Activated CD4-positive, alpha-beta memory T cell treated with anti-CD3 and anti-CD28 coated beads, Interleukin-2, amount 10 ng/mL, durations not matched to agents 7 days and 5 days (primary cell): ENCODE results near the gene NEO1. TPM values are rescaled to one million over a fixed set of nuclear protein-coding genes. Genes with fewer than 3 reads are reported as not detected.
A peak's percentile ranks its signal among the peaks of the same experiment; 100 is the strongest.

Experiments used
- CTCF ChIA-PET: fragments of 350-600 bp; sonication (Branson Sonifier 250); formaldehyde crosslinking; loops from one replicate; lab custom pipeline; 2021; ENCODE audit warnings: antibody characterized with exemption, inconsistent platforms; lab: Charles Lee
- POLR2A ChIA-PET: fragments of 350-600 bp; sonication (Branson Sonifier 250); formaldehyde crosslinking; loops from one replicate; lab custom pipeline; 2021; ENCODE audit warnings: antibody characterized with exemption; lab: Charles Lee
- DNase-seq: peaks from one replicate; pipeline ENCODE4 v3.0.0-alpha.2; 2020
- H3K27ac Mint-ChIP-seq: one replicate; pipeline ENCODE4 v1.8.0; 2021; ENCODE audit warnings: mild to moderate bottlenecking, mixed read lengths
- H3K27me3 Mint-ChIP-seq: one replicate; pipeline ENCODE4 v1.8.0; 2021; ENCODE audit warnings: mixed read lengths
- H3K36me3 Mint-ChIP-seq: one replicate; pipeline ENCODE4 v1.8.0; 2021; ENCODE audit warnings: low read depth, mixed read lengths
- H3K4me1 Mint-ChIP-seq: one replicate; pipeline ENCODE4 v1.8.0; 2021; ENCODE audit warnings: mixed read lengths
- H3K4me3 Mint-ChIP-seq: one replicate; pipeline ENCODE4 v1.8.0; 2021; ENCODE audit warnings: mild to moderate bottlenecking, mixed read lengths
- H3K9me3 Mint-ChIP-seq: one replicate; pipeline ENCODE4 v1.8.0; 2021; ENCODE audit warnings: mixed read lengths
- total RNA-seq, 2 experiments: library from RNA; stranded (reverse); gene quantifications; one replicate each; pipeline ENCODE4 v1.2.3, GENCODE V29; 2021

NEO1 gene, protein sequence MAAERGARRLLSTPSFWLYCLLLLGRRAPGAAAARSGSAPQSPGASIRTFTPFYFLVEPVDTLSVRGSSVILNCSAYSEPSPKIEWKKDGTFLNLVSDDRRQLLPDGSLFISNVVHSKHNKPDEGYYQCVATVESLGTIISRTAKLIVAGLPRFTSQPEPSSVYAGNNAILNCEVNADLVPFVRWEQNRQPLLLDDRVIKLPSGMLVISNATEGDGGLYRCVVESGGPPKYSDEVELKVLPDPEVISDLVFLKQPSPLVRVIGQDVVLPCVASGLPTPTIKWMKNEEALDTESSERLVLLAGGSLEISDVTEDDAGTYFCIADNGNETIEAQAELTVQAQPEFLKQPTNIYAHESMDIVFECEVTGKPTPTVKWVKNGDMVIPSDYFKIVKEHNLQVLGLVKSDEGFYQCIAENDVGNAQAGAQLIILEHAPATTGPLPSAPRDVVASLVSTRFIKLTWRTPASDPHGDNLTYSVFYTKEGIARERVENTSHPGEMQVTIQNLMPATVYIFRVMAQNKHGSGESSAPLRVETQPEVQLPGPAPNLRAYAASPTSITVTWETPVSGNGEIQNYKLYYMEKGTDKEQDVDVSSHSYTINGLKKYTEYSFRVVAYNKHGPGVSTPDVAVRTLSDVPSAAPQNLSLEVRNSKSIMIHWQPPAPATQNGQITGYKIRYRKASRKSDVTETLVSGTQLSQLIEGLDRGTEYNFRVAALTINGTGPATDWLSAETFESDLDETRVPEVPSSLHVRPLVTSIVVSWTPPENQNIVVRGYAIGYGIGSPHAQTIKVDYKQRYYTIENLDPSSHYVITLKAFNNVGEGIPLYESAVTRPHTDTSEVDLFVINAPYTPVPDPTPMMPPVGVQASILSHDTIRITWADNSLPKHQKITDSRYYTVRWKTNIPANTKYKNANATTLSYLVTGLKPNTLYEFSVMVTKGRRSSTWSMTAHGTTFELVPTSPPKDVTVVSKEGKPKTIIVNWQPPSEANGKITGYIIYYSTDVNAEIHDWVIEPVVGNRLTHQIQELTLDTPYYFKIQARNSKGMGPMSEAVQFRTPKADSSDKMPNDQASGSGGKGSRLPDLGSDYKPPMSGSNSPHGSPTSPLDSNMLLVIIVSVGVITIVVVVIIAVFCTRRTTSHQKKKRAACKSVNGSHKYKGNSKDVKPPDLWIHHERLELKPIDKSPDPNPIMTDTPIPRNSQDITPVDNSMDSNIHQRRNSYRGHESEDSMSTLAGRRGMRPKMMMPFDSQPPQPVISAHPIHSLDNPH (N-terminal part only)
- total RNA-seq: 1 to 10 TPM; 7.6 to 8.3 TPM

DNA sequence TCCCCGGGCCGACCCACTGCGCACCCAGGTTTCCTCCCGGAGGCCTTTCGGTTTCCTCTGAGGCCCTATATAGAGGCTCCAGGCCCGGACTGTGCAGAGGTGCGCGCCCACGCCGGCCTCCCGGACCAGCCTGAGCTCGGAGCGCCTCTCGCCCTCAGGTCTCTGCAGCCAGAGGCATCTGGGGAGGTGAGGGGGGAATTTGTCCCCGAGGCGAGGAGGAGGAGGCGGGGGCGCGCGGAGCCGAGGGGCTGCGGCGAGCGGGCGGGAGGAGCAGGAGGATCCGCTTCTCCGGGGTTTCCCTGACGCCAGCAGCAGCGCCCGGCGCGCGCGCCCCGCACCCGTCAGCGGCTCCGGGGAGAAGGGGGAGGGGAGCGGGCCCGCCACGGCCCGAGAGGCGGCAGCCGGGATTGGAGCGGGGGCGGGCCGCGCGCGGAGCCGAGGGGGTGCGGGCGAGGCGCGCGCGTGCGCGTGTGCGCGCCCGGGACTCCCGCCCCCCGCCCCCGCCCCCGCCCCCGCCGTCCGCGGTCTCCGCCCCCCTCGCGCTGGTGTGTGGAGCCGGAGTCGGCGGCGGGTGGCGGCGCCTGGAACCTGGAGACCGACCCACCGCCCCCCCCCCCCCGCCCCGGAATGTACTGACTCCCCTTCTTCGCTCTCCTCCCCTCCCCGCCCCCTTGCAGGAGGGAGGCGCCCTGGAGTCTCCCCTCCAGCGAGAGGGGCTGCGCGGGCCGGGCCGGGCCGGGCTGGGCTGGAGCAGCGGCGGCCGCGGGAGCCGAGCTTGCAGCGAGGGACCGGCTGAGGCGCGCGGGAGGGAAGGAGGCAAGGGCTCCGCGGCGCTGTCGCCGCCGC lies at the start of gene NEO1:
TSS of gene NEO1 (plus strand) at position 657 of the 846 bp plus-strand sequence. CDS start 213 bp downstream, outside the sequence.
- Mint-ChIP-seq H3K9me3 (no peaks in the 10 kb centered on the region), H3K4me3 (peak within 1 kb of the TSS; percentile 75), H3K4me1 (peaks cover 11% of the 10 kb centered on the region), H3K27me3 (peaks cover 32% of the 10 kb centered on the region), H3K27ac (no peak within 1 kb of the TSS), H3K36me3 (no peaks in the 10 kb centered on the region)
- peak; percentile 76 for DNase-seq
- POLR2A ChIA-PET: interaction anchor here (1.0 kb wide), 1 partner anchor 258 kb away, joined by 3 read pairs; no protein-coding TSS in a partner anchor
- CTCF ChIA-PET: interaction anchor here (0.9 to 1.7 kb wide), 3 partner anchors 8 to 272 kb away, joined by 3 read pairs; no protein-coding TSS in a partner anchor

DNA sequence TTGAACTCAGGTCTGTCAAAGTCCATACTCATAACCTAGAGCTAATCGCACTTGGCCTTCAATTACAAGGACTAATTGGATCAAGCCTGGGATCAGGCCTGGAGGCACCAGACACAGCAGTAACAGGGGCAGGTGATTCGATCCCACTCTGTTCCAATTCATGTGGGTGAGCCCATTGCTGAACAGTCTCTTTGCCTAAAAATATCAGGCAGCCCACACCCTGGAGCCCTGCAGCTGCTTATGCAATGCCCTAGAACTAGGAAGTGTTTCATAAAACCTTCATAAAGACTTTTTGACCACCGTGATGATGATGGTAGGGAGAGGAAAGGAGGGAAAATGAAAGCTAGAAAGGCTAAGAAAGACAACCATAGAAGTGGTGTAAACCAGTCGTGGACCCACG lies 47.8 kb upstream of the NEO1 start:
- no peak overlapping the region for H3K4me3 Mint-ChIP-seq
- POLR2A ChIA-PET: no interaction called here
- H3K27ac Mint-ChIP-seq: no peak overlapping the region
- H3K27me3 Mint-ChIP-seq: peaks cover 47% of the 10 kb centered on the region
- DNase-seq: no peak
- CTCF ChIA-PET: no interaction called here
- H3K36me3 Mint-ChIP-seq: no peaks in the 10 kb centered on the region
- H3K9me3 Mint-ChIP-seq: no peaks in the 10 kb centered on the region
- H3K4me1 Mint-ChIP-seq: peaks cover 2% of the 10 kb centered on the region

DNA sequence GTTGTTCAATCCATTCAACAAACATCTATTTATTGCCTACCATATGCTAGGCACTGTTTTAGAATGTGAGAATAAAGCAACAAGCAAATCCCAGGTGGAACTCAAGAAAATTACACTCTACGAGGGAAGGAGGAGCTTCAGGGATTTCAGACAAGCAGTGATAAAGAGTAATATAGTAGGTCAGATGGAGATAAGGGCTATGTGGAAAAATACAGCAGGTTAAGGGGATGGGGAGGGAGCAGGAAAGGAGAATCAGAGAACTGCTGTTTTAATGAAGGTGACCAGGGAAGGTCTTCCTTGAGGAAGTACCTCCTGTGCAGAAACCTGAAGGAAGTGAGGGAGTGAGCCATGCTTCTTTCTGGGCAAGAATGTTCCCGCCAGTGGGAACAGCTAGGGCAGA lies 47.2 kb upstream of the NEO1 start:
- peaks cover 48% of the 10 kb centered on the region for H3K27me3 Mint-ChIP-seq
- no peaks in the 10 kb centered on the region for H3K36me3 Mint-ChIP-seq
- no peak overlapping the region for H3K27ac Mint-ChIP-seq
- ChIA-PET POLR2A (no interaction called here), CTCF (no interaction called here)
- DNase-seq: no peak
- peaks cover 2% of the 10 kb centered on the region for H3K4me1 Mint-ChIP-seq
- H3K9me3 Mint-ChIP-seq: no peaks in the 10 kb centered on the region
- H3K4me3 Mint-ChIP-seq: no peak overlapping the region

DNA sequence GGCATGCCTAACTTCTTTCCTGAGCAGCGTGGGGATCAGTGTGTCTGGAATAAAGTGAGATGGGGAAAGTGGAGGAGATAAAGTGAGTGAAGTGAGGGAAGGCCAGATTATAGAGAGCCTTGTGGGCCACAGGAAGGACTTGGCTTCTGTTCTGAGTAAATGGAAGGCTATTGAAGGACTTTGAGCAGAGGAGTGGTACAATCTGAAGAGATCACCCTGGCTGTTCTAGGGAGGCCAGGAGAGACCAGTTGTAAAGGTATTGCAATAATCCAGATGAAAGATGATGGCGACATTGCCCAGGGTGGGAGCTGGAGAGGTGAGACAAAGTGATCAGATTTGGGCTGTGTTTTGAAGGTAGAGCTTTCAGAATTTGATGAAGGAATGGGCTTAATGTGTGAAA lies 46.8 kb upstream of the NEO1 start:
- H3K9me3 Mint-ChIP-seq: no peaks in the 10 kb centered on the region
- CTCF ChIA-PET: no interaction called here
- POLR2A ChIA-PET: no interaction called here
- H3K4me1 Mint-ChIP-seq: peaks cover 2% of the 10 kb centered on the region
- DNase-seq: no peak
- H3K4me3 Mint-ChIP-seq: no peak overlapping the region
- H3K36me3 Mint-ChIP-seq: no peaks in the 10 kb centered on the region
- H3K27ac Mint-ChIP-seq: no peak overlapping the region
- H3K27me3 Mint-ChIP-seq: peaks cover 47% of the 10 kb centered on the region

DNA sequence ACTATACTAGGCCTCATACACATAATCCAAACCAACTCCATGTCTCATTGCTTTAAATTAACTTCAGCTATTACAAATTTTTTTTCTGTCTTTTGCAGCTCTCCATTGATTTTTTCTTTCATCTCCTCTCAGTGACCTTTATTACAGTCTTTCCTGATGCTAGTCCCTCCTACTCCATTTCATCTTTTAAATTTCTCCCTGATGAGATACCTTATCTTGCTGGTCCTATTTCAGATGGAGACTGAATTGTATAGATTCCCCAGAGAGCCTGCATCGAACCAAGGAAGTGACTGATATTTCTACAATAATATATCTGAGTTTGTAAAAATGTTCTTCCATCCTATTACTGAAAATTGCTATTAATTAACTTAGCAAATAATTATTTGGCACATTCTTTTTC lies 45.7 kb upstream of the NEO1 start:
- ChIA-PET POLR2A (no interaction called here), CTCF (interaction anchor here (0.5 kb wide), 1 partner anchor 197 kb away, joined by 4 read pairs; no protein-coding TSS in a partner anchor)
- Mint-ChIP-seq H3K36me3 (no peaks in the 10 kb centered on the region), H3K9me3 (no peaks in the 10 kb centered on the region), H3K27ac (no peak overlapping the region), H3K4me1 (peaks cover 2% of the 10 kb centered on the region), H3K27me3 (peaks cover 49% of the 10 kb centered on the region), H3K4me3 (no peak overlapping the region)
- DNase-seq: no peak

DNA sequence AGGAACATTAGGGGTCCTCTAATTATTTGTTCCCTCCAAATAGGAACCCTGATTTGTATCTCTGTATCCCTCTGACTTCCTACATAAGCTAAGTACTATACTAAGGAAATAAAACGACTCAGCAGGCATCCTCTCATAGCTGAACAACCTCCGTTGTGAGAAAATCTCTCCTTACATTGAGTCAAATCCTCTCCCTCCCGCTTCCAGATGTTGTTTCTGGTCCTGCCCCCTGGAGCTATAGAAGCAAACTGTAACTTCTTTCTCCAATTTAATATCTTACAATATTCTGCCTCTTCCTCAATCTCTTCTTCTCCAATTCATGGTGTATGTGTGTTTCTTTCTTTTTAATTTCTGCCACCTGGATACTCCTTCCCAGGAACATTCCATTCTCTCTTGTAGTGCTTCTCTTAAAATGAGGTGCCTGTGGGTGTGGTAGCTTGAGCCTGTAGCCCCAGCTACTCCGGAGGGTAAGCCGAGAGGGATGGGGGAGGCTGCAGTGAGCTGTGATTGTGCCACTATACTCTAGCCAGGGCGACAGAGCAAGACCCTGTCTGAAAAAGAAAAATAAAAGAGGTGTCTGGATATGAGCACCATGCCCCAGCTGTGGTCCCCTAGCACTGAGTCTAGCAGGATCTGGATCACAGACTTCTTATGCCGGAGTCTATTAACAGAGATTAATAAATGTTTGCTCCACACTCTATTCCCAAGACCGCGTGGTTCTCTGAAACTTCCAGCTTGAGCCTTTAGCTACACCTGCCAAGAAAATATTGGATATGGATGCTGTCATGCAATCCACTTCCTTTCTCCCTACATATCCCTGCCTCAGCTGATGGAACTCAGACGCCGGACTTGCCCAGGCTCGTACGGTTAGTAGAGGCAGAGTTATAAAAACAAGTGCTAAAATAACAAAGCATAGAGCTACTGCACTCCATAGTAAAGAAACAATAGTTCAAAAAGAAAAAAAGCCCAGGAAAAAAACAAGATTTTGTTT lies 42.9 kb upstream of the NEO1 start:
- H3K27me3 Mint-ChIP-seq: peaks cover 48% of the 10 kb centered on the region
- ChIA-PET CTCF (no interaction called here), POLR2A (no interaction called here)
- H3K36me3 Mint-ChIP-seq: no peaks in the 10 kb centered on the region
- H3K27ac Mint-ChIP-seq: no peak overlapping the region
- H3K9me3 Mint-ChIP-seq: no peaks in the 10 kb centered on the region
- H3K4me3 Mint-ChIP-seq: no peak overlapping the region
- no peak for DNase-seq
- H3K4me1 Mint-ChIP-seq: no peaks in the 10 kb centered on the region

DNA sequence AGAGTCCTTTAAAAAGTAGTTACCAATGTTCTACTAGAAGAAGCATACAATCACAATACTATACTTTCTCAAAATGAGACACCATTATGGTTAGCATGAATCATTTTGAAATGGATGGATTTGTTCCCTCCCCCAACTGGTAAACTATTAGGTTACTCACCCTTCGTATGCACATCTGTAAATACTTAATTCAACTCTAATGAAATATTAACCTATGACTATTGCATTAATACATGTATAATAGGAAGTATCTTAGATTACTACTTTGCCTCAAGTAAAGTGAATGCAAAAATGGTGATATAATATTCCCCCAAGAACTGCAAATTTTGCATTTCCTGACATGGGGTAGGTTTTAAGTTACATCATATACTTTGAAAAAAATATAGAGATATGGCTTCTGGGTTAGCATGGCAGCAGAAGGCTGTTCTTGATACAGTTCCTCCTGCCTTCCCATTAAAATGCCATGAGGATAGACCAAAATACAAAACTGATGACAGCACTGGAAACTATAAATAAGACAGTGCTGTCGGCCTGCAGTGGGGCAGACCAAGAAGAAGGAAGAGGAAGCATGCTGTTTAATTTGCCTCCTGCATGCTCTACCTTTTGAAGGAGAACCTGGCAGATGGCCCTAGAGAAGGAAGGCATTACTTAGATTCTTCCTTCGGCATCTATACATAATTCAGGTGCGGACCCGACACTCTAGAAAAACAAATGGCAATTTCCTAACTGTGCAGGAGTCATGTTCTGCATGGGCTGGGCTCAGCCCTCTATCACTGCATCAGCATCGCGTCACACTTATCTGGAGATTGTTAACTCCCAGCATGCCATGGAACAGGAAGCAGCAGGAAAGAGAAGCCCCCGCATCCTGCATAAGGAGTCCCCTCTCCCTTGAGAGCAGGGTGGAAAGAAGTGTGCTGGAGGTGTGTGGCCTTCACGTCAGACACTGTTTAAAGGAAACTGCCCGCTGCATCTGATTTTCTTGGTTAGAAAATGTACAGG lies 41.8 kb upstream of the NEO1 start:
- no peak for DNase-seq
- H3K9me3 Mint-ChIP-seq: no peaks in the 10 kb centered on the region
- no peaks in the 10 kb centered on the region for H3K4me1 Mint-ChIP-seq
- no peak overlapping the region for H3K27ac Mint-ChIP-seq
- ChIA-PET CTCF (no interaction called here), POLR2A (no interaction called here)
- H3K27me3 Mint-ChIP-seq: peaks cover 41% of the 10 kb centered on the region
- H3K4me3 Mint-ChIP-seq: no peak overlapping the region
- no peaks in the 10 kb centered on the region for H3K36me3 Mint-ChIP-seq

DNA sequence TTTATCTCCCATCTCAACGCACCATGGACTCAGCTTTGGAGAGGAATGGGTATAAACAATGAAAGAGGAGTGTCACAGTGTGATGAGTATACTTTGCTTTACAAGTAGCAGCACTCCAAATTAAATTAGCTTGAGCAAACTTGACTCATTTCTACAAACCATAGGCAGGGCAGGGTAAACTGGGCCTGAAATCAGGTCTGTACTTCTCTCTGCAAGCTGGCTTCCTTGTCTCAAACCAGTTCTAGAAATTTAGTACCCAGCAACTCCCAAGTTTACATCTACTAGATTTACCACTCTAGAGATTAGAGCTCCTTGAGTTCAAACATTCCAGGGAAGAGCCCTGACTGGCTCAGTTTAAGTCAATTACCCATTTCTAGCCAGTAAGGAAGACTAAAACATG lies 37.4 kb upstream of the NEO1 start:
- H3K27ac Mint-ChIP-seq: no peak overlapping the region
- no peak for DNase-seq
- no peaks in the 10 kb centered on the region for H3K36me3 Mint-ChIP-seq
- H3K9me3 Mint-ChIP-seq: no peaks in the 10 kb centered on the region
- POLR2A ChIA-PET: no interaction called here
- no peaks in the 10 kb centered on the region for H3K4me1 Mint-ChIP-seq
- CTCF ChIA-PET: no interaction called here
- H3K27me3 Mint-ChIP-seq: peaks cover 17% of the 10 kb centered on the region
- H3K4me3 Mint-ChIP-seq: no peak overlapping the region

DNA sequence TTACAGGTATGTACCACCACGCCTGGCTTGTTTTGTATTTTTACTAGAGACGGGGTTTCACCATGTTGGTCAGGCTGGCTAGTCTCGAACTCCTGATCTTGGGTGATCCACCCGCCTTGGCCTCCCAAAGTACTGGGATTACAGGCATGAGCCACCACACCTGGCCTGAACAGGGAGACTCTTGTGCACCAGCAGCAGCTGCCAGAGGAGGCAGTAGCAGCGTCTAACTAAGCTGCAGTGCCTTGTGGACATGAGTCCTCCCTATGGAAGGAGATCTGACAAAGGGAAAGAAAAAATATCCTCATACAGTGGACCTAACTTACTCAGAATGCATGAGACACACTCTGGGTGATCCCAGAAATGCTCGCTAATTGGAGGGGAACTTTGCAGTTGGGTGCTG lies 36.8 kb upstream of the NEO1 start:
- no peaks in the 10 kb centered on the region for H3K9me3 Mint-ChIP-seq
- H3K27me3 Mint-ChIP-seq: peaks cover 21% of the 10 kb centered on the region
- no peak for DNase-seq
- CTCF ChIA-PET: no interaction called here
- POLR2A ChIA-PET: no interaction called here
- H3K36me3 Mint-ChIP-seq: no peaks in the 10 kb centered on the region
- H3K27ac Mint-ChIP-seq: no peak overlapping the region
- no peak overlapping the region for H3K4me3 Mint-ChIP-seq
- no peaks in the 10 kb centered on the region for H3K4me1 Mint-ChIP-seq

DNA sequence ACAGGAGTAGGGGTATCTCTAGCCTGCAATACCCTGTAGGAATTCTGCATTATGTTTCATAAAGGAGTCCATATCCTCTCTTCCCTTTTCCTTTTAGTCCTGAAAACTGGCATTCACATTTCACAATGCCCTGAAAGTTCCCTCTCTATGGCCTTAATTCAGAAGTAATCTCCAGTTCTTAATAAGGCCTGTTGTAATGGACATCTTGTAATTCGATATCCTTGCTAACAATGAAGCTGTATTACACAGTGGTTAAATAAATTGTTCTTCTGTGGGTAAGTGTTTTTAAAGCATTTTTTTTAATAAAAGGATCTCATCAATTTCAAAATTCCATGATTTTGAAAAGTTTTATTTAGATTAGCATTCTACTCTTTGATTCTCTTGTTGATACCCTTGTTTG lies 34.3 kb upstream of the NEO1 start:
- peaks cover 37% of the 10 kb centered on the region for H3K27me3 Mint-ChIP-seq
- CTCF ChIA-PET: interaction anchor here (0.9 kb wide), 1 partner anchor 34 kb away, joined by 3 read pairs; no protein-coding TSS in a partner anchor
- DNase-seq: no peak

More for the DNA sequence above, 34.3 kb upstream of the NEO1 start:
- POLR2A ChIA-PET: no interaction called here
- Mint-ChIP-seq H3K27ac (no peak overlapping the region), H3K36me3 (no peaks in the 10 kb centered on the region), H3K4me3 (no peak overlapping the region), H3K4me1 (no peaks in the 10 kb centered on the region), H3K9me3 (no peaks in the 10 kb centered on the region)
